Fibroblast of the aortic adventitia (primary cell): Measurements from ENCODE around the gene CFAP61. TPM values are rescaled to one million over a fixed set of nuclear protein-coding genes. Genes with fewer than 3 reads are reported as not detected.

Source experiments
- DNase-seq: peaks from one replicate; pipeline ENCODE4 v3.0.0-alpha.2; 2010; ENCODE audit warnings: low read depth
- H3K4me3 ChIP-seq: 2 replicates; pipeline ENCODE4 v1.5.1; 2011; ENCODE audit warnings: low read depth, mild to moderate bottlenecking, control low read depth, low read length, moderate library complexity
- total RNA-seq: library from RNA; depleted of rRNA; stranded (reverse); fragments of >200 nt; gene quantifications from 2 replicates; pipeline ENCODE4 v1.2.3, GENCODE V29; 2012; ENCODE audit warnings: low replicate concordance
- TF ChIP-seq, protein P1 (sequence below): IDR thresholded peaks from 2 replicates; pipeline ENCODE4 v1.5.1; 2011; ENCODE audit warnings: mild to moderate bottlenecking, low read length, control low read depth, inconsistent platforms; ENCODE audit not compliant: insufficient read depth

CFAP61 gene
- total RNA-seq, 1 donor: 0.18 TPM

DNA sequence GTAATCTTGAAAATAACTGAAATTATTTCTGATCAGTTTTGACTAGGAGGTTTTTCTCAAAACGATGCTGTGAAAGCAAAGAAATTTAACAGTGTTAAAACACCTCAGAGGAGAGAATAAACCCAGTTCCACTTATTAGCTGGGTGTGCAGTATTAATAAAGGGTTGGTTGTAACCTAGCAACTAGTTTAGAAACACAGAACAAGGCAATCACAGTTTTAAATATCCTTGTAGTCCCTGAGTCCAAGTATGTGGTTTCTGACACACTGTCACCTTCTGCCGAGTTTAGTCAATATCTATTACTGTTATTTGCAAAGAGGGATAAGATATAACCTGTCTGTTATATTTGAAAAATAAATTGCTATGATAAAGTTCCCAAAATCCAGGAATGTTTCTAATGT, 245.4 kb downstream of the CFAP61 start:
- H3K4me3 ChIP-seq: no peak overlapping the region
- TF ChIP-seq, protein P1, sequence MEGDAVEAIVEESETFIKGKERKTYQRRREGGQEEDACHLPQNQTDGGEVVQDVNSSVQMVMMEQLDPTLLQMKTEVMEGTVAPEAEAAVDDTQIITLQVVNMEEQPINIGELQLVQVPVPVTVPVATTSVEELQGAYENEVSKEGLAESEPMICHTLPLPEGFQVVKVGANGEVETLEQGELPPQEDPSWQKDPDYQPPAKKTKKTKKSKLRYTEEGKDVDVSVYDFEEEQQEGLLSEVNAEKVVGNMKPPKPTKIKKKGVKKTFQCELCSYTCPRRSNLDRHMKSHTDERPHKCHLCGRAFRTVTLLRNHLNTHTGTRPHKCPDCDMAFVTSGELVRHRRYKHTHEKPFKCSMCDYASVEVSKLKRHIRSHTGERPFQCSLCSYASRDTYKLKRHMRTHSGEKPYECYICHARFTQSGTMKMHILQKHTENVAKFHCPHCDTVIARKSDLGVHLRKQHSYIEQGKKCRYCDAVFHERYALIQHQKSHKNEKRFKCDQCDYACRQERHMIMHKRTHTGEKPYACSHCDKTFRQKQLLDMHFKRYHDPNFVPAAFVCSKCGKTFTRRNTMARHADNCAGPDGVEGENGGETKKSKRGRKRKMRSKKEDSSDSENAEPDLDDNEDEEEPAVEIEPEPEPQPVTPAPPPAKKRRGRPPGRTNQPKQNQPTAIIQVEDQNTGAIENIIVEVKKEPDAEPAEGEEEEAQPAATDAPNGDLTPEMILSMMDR: no peak
- DNase-seq: no peak

DNA sequence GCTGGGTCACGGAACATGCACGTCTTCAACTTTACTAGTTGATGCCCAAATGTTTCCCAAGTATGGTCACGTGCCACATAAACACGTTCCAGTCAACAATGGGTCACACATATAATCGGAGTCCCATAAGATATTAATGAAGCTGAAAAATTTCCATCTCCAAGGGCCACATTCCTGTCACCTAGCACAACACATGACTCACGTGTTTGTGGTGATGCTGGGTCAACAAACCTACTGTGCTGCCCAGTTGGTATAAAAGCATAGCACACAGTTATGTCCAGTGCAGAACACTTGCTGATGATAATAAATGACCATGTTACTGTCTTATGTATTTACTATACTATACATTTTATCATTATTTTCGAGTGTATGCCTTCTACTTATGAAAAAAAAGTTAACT, 247.6 kb downstream of the CFAP61 start:
- TF ChIP-seq, protein P1: no peak
- no peak overlapping the region for H3K4me3 ChIP-seq
- no peak for DNase-seq

DNA sequence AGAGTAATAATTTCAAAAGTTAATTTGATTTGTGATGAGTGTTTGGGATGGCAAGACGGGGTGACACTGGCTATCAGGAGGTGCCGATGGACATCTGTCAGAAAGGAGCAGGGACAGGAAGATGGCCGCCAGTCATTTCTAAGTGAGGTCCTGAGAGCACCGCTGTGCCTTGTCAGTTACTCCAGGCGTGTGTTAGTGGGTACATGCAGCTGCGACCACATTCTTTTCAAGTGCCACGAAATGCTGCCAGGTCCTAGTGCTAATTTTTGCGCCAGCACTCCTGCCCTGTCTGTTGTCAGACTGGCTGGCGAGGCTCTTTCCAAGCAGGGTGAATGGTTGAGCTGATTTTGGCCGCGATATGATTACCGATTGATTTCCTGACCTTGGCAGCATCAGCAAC, 251.0 kb downstream of the CFAP61 start:
- no peak overlapping the region for H3K4me3 ChIP-seq
- TF ChIP-seq, protein P1: no peak
- no peak for DNase-seq

DNA sequence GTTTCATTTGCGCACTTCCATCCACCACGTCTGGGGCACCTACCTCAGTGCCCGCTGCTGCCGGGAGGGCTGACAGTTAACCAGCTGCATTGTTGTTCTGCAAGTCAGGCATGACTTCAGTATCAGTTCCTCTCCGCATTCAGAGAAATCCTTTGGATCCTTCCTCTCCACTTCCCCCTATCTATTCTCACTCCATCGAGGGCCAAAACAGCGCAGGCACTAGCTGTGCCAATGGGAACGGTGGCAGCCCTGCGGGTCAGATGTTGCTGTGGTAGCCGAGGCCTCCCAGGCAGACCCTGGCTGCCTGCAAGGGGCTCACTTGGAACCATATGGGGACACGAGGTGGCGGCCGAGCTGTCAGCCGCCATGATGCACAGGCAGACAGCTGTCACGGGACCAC, 251.4 kb downstream of the CFAP61 start:
- H3K4me3 ChIP-seq: no peak overlapping the region
- TF ChIP-seq, protein P1: no peak
- DNase-seq: no peak

DNA sequence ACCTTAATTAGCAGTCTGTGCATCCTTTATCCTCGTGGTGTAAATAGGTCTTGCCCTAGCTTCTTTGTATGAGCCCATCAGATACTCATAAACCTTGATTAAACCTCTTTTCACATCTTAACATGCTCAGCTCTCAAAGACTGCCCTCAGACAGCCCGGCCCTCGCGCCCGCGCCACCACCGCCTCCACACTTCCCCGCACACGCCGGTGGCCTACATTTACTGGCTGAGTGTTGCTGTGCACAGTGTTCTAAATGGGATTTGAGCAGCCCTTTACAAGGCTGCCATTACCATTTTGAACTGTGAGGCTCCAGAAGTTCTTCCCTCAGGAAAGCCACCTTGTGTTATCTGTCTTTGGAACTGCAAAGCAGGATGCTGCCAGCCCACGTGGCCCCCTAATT, 252.6 kb downstream of the CFAP61 start:
- DNase-seq: no peak
- H3K4me3 ChIP-seq: no peak overlapping the region
- TF ChIP-seq, protein P1: no peak

DNA sequence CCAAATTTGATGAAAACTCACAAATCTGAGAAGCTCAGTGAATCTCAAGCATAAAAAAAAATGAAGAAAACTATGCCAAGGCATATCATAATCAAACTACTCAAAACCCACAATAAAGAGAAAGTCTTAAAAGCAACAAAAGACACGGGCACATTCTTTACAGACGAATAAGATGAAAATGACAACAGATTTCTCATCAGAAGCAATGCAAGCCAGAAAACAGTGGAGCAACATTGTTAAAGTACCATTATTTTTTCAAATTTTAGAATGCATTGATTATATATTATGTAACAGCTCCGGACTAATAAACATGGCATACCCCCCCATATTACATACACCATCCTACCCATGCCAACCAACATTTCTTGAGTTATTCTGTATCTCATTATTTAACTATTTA, 260.2 kb downstream of the CFAP61 start:
- no peak for DNase-seq
- TF ChIP-seq, protein P1: no peak
- H3K4me3 ChIP-seq: no peak overlapping the region

DNA sequence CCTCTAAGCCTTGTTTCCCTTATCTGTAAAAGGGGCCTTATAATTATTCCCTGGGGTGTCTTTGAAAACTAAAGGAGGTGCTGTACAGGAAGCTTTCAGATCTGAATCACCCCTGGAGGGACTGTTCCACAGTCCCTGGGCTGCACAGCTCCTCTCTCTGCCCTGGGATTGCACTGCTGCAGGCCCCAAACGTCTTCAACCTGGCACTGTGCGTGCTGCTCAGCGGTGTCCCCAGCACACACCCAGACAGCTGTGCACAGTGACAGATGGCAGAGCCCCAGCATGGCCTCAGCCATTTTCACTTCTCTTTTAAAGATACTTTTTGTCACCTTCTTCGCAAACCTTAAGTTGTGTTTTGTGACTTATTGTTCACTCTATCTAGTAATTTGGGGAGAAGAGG, 264.9 kb downstream of the CFAP61 start:
- TF ChIP-seq, protein P1: no peak
- no peak overlapping the region for H3K4me3 ChIP-seq
- DNase-seq: no peak
